OCI-LY7 (cell line): ENCODE measurements around the gene NUDT8. TPM values are rescaled to one million over a fixed set of nuclear protein-coding genes. Genes with fewer than 3 reads are reported as not detected.

ENCODE experiments used
- BruUV-seq: library from RNA; stranded (reverse); fragments of 400-500 nt; replicated peaks from 2 replicates; lab custom pipeline; 2021; lab: Mats Ljungman, UMichigan
- CTCF ChIA-PET: fragments of 300-600 bp; sonication (Branson Sonifier 250); formaldehyde crosslinking; loops from one replicate; lab custom pipeline; 2022; ENCODE audit warnings: antibody characterized with exemption; ENCODE audit not compliant: unreplicated experiment; lab: Charles Lee
- POLR2A ChIA-PET: fragments of 300-600 bp; sonication (Branson Sonifier 250); formaldehyde crosslinking; loops from one replicate; lab custom pipeline; 2022; ENCODE audit warnings: antibody characterized with exemption; lab: Charles Lee
- DNase-seq: peaks from one replicate; pipeline ENCODE4 v3.0.0-alpha.2; 2015; ENCODE audit warnings: low spot score
- H2AFZ ChIP-seq: fragments of 200-600 bp; sonication (generic), shearing (Covaris generic); 2 replicates; pipeline ENCODE4 v1.6.1; 2014; ENCODE audit warnings: mild to moderate bottlenecking, antibody characterized with exemption, low read length, moderate library complexity
- H3K27ac ChIP-seq: fragments of 200-600 bp; sonication (generic); 2 replicates; pipeline ENCODE4 v1.5.1; 2014; ENCODE audit warnings: mixed run types, low read depth, mild to moderate bottlenecking, moderate library complexity, low read length, inconsistent platforms; ENCODE audit not compliant: poor library complexity, severe bottlenecking
- H3K36me3 ChIP-seq: fragments of 200-600 bp; sonication (generic); 2 replicates; pipeline ENCODE4 v1.6.1; 2014; ENCODE audit warnings: mild to moderate bottlenecking, antibody characterized with exemption, low read length, moderate library complexity, mixed read lengths; ENCODE audit not compliant: insufficient read depth
- H3K4me1 ChIP-seq: fragments of 200-600 bp; sonication (generic); 2 replicates; pipeline ENCODE4 v1.5.1; 2014; ENCODE audit warnings: mild to moderate bottlenecking, low read length; ENCODE audit not compliant: insufficient read depth, poor library complexity, severe bottlenecking
- H3K4me2 ChIP-seq: fragments of 200-600 bp; sonication (generic); 2 replicates; pipeline ENCODE4 v1.6.1; 2014; ENCODE audit warnings: mild to moderate bottlenecking, low read length
- H3K4me3 ChIP-seq: fragments of 200-600 bp; sonication (generic); 2 replicates; pipeline ENCODE4 v1.5.1; 2014; ENCODE audit warnings: mild to moderate bottlenecking, low read depth, low read length; ENCODE audit not compliant: poor library complexity, severe bottlenecking
- H3K79me2 ChIP-seq: fragments of 200-600 bp; sonication (generic); 2 replicates; pipeline ENCODE4 v1.6.1; 2016; ENCODE audit warnings: low read depth, mild to moderate bottlenecking, low read length, moderate library complexity, mixed read lengths; ENCODE audit not compliant: insufficient read depth
- H3K9me2 ChIP-seq: fragments of 200-600 bp; sonication (generic); 2 replicates; pipeline ENCODE4 v1.6.1; 2016; ENCODE audit warnings: mild to moderate bottlenecking, low read length, mixed read lengths; ENCODE audit not compliant: insufficient read depth
- H3K9me3 ChIP-seq: fragments of 200-600 bp; sonication (generic); 2 replicates; pipeline ENCODE4 v1.6.1; 2014; ENCODE audit warnings: mild to moderate bottlenecking, mixed run types, low read length, mixed read lengths
- H4K20me1 ChIP-seq: fragments of 200-600 bp; sonication (generic); 2 replicates; pipeline ENCODE4 v1.6.1; 2014; ENCODE audit warnings: mild to moderate bottlenecking, antibody characterized with exemption, low read length, moderate library complexity, mixed read lengths; ENCODE audit not compliant: insufficient read depth
- CTCF ChIP-seq: fragments of 200-600 bp; sonication (generic); conservative IDR thresholded peaks from 2 replicates; pipeline ENCODE4 v1.5.1; 2014; ENCODE audit warnings: mild to moderate bottlenecking, antibody characterized with exemption, low read length, moderate library complexity, mixed read lengths
- EZH2phosphoT487 ChIP-seq: fragments of 200-600 bp; sonication (generic); IDR thresholded peaks from 2 replicates; pipeline ENCODE4 v1.6.1; 2018; ENCODE audit warnings: low read depth, borderline replicate concordance, mild to moderate bottlenecking, mixed run types, antibody characterized with exemption, low read length, moderate library complexity, mixed read lengths
- intact Hi-C: fragments of 100-400 bp; cut with micrococcal nuclease; formaldehyde crosslinking; loops from one replicate; pipeline ENCODE4 v1.10.0; 2022; ENCODE audit not compliant: unreplicated experiment
- total RNA-seq, 2 experiments: library from RNA; depleted of rRNA in 1 of 2; stranded (reverse); fragments of >200 nt in 1 of 2; shearing (Covaris generic) in 1 of 2; gene quantifications; 2 replicates each; pipeline ENCODE4 v1.2.3, GENCODE V29; 2014 to 2022

The NUDT8 gene
- total RNA-seq, 2 experiments from 2014 or later: 20.4 to 35.4 TPM

- no peak for TF ChIP-seq CTCF
- no peak for TF ChIP-seq EZH2phosphoT487
- no peaks in the 10 kb centered on the region for H3K79me2 ChIP-seq
- H3K9me2 ChIP-seq: no peaks in the 10 kb centered on the region
- H2AFZ ChIP-seq: no peak overlapping the region
- H3K4me1 ChIP-seq: peaks cover 13% of the 10 kb centered on the region
- H3K4me3 ChIP-seq: no peak overlapping the region
- H3K36me3 ChIP-seq: no peaks in the 10 kb centered on the region
- CTCF ChIA-PET: interaction anchor here (0.6 kb wide), 1 partner anchor 243 kb away, joined by 3 read pairs; no protein-coding TSS in a partner anchor
- H3K9me3 ChIP-seq: no peaks in the 10 kb centered on the region
- intact Hi-C loops: no loop called here
- DNase-seq: no peak
- H4K20me1 ChIP-seq: no peaks in the 10 kb centered on the region; the same call in 1 of the 2 replicates
- H3K27ac ChIP-seq: no peak overlapping the region
- no peak overlapping the region for H3K4me2 ChIP-seq
- BruUV-seq: no TSS peak
- POLR2A ChIA-PET: no interaction called here
These were observed 4.1 kb upstream of the NUDT8 start for GRCh38 chr11:67633758-67634365.

GRCh38 chr11:67632982-67633755, 3.4 kb upstream of the NUDT8 start:
- Histone ChIP-seq H3K9me2 (no peaks in the 10 kb centered on the region), H3K79me2 (no peaks in the 10 kb centered on the region), H3K4me2 (no peak overlapping the region), H3K4me3 (no peak overlapping the region), H3K4me1 (peaks cover 20% of the 10 kb centered on the region), H3K9me3 (no peaks in the 10 kb centered on the region), H3K36me3 (no peaks in the 10 kb centered on the region), H2AFZ (no peak overlapping the region), H3K27ac (no peak overlapping the region), H4K20me1 (no peaks in the 10 kb centered on the region)
- TF ChIP-seq CTCF (no peak), EZH2phosphoT487 (no peak)
- DNase-seq: no peak
- CTCF ChIA-PET: no interaction called here
- intact Hi-C loops: no loop called here
- POLR2A ChIA-PET: no interaction called here
- no TSS peak for BruUV-seq
